HG03439 (cell line): ENCODE results near the gene ATP2B1.

Experiments
- ATAC-seq: cut with Tn5 transposase; IDR thresholded peaks from one replicate; pipeline ENCODE4 v1.9.1; 2021; ENCODE audit warnings: mild to moderate bottlenecking, moderate library complexity; ENCODE audit not compliant: unreplicated experiment

The ATP2B1 gene

DNA sequence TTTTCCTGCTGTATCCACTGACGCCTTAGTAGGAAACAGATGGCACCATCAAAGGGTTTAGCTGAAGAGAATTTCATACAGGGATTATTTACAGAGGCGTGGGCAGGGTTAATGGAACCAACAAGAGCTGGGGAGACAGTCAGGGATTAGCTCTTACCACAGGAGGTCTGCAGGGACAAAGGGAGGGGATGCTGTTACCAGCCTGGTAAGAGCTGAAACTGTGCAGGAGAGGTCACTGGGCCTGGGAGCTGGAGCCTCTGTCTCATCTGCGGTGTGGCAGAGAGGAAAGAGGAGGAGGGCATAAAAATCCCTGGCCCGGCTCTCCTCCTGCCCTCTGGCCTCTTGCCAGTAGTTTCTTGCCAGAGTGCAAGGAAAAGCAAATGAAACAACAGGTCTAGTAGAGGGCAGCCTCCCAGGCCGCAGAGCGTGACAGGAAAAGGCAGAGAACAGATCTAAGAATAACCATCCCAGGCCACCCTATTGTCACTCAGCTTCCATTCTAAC, 163.9 kb downstream of the ATP2B1 start:
- ATAC-seq = no peak

DNA sequence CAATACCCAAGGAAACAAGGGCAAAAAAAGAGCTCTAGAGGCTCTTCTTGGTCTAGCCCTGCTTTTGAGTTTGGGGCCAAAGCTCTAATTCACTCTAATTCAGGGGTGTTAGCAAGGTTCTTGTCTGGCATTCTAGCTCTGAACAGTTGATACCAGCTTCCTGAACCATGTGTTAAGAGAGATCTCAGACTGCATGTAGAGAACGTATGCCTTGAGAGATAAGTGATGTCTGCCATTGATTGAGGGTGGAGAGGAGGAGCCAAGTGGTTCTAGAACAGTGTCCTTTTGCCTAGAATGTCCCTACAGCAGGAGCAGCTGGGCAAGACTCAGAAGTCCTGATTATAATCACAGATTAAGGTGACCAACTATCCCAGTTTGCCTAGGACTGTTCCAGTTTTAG, 164.6 kb downstream of the ATP2B1 start:
- no peak for ATAC-seq

DNA sequence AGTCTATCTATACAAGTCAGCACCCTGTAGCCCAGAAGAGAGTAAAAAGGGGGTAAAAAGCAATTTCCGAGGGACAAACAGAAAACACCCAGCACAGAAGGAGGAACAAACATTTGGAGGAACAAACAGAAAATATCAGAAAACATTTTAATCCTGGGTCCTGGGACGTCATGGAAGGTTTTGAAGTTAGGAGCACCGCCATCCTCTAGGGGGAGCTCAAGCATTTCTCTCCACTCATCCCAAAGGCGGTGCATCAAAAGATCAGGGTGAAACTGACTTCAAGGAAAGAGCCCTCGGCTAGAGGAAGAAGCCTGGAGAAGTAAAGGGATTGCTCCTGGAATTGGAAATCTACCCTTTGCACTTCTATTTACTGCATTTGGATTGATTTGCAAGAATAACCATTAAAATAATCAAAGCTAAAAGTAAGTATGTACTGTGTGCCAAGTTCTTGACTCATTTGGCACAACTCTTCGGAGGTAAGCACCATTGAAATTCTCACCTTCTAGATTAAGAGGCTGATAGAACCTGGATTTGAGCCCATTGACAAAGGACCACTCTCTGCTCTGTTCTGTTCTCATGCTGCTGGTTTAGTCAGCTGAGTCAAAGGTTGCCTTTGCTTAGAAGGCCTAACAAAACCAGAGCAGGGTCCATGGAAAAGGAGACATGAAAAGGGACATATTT, 165.6 kb downstream of the ATP2B1 start:
- peak; percentile 87 for ATAC-seq

DNA sequence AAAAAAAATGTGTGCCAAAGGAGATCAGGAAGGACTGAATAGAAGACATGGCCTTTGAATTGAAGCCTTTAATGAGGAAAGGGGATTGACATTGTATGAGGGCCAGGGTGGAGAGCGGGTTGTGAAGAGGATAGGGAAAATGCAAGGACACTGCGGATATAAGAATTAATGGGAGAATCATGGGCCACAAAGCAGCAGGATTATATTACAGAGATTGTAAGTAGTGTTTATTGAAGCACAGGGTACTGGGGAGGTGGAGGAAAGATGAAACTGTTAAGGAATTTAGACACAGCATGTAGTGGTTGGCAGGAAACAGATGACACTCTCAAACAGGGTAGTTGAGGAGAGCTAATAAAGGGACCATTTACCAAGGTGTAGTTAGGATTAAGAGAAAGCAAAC, 166.4 kb downstream of the ATP2B1 start:
- no peak for ATAC-seq

DNA sequence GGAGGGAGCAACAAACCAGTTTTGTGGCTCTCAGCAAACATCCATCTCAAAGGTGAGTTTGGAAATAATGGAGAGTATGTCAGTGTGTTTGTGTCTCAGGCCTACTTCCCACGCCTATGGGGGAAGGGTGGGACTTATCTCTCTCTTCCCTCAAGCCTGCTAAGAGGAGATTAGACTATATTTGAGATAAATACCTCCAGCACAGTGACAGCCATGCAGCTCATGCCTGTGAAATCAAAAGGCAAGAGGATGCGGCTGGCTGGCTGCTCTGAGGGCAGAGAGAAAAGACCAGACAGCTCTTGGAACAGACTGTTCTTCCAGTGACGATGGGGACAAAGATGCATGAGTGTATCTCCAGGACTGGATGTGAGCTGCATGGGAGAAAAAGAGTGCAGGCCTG, 168.1 kb downstream of the ATP2B1 start:
- ATAC-seq = no peak

DNA sequence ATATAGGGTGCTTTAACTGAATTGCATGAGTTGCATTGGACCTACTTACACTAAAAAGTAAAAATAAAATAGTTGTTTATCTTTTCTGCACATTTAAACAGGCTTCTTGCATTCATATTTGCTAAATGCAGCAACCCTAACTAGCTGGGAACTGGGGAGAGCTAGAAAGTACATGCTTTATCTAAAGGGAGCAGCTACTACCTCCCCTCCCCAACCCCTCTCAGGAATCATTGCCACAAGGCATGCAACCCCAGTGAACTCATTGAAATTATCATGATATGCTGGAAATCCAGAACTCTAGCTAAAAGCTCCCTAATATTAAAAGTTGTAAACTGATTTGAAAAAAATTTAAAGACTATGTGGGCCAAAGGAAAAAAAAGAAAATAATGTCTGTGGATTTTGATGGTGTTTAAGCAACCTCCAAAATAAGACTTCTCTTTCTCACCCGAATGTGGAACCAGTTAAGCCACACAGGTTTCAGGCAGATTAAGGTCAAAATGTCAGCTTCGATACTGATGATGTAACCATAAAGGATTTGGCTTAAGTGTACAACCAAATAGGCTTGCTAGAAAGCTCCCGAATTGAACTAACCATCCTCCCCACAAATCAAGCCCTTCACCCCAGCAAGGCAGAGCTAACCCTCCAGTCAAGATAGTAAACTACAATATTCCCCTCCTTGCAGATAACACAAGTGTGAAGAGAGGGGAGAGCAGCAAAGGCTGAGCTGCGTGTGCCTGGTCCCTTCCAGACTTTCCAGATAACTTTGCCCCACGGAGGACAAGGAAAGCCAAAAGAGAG, 169.0 kb downstream of the ATP2B1 start:
- no peak for ATAC-seq

DNA sequence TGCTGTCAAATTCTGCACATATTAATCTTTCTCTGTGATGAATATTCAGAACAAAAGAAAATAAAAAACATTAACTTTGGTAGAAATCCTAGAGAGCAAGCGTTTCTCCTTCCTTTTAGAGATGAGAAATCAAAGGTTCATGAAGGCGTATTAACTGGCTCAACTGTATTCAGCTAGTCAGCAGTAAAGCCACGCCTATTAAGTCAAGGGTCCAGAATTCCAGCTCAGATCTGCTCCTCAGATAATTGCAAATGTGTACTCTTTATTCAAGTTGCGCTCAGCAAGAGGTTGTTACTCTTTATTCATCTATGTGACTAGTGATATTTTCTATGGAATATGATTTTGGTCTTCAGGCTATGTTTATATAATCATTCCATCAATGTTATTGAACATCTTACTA, 169.7 kb downstream of the ATP2B1 start:
- ATAC-seq = no peak
